Central memory CD8-positive, alpha-beta T cell (primary cell): ENCODE results near the gene CCDC107.

Experiments used
- ATAC-seq: fragments of 150-1000 bp; cut with Tn5 transposase; replicated peaks from 2 replicates; pipeline ENCODE4 v1.10.0; 2022; ENCODE audit warnings: mild to moderate bottlenecking, moderate FRiP score, moderate number of reproducible peaks; ENCODE audit not compliant: poor library complexity, severe bottlenecking; ENCODE audit errors: extremely low read depth
- DNase-seq, 2 donors: peaks; one replicate each; pipeline ENCODE4 v3.0.0; 2021; ENCODE audit warnings: low spot score in 2 of 2
- H3K27ac Mint-ChIP-seq: one replicate; pipeline ENCODE4 v1.8.0; 2022; ENCODE audit warnings: low read depth, mild to moderate bottlenecking, moderate library complexity, mixed read lengths
- H3K27me3 Mint-ChIP-seq: one replicate; pipeline ENCODE4 v1.8.0; 2022; ENCODE audit warnings: mixed read lengths
- H3K36me3 Mint-ChIP-seq: one replicate; pipeline ENCODE4 v1.8.0; 2022; ENCODE audit warnings: mild to moderate bottlenecking, moderate library complexity, mixed read lengths; ENCODE audit not compliant: insufficient read depth
- H3K4me1 Mint-ChIP-seq: one replicate; pipeline ENCODE4 v1.8.0; 2022; ENCODE audit warnings: mixed read lengths
- H3K4me3 Mint-ChIP-seq: one replicate; pipeline ENCODE4 v1.8.0; 2022; ENCODE audit warnings: mild to moderate bottlenecking, moderate library complexity, mixed read lengths
- H3K9me3 Mint-ChIP-seq: one replicate; pipeline ENCODE4 v1.8.0; 2022; ENCODE audit warnings: mixed read lengths

The CCDC107 gene

DNA sequence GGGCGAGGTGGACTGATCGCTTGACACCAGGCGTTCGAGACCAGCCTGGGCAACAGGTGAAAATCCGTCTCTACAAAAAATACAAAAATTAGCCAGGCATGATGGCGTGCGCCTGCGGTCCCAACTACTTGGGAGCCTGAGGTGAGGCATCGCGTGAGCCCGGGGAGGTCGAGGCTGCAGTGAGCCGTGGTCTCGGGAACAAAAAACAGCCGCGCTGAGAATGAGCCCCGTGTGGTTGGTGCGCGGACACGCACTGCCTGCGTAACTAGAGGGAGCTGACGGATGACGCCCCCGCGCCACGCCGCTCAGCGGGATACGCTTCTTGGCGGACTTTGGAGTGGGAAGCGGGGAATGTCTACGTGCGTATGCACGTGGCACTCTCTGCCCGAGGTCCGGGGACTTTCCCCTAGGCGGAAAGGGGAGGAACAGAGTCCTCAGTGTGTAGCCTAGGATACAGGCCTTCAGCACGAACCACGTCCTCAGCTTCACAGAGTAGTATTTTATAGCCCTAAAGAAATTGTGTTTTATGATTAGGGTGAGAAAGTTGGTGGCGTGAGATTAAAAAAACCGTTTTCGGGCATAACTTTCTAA lies 451 bp upstream of the CCDC107 start, which contains the start of gene RMRP:
TSS of gene RMRP (minus strand) at position 474 of the 591 bp plus-strand sequence.
- Mint-ChIP-seq H3K4me1 (peaks cover 59% of the 10 kb centered on the region), H3K27ac (peak within 1 kb of the TSS; percentile 100), H3K4me3 (peak within 1 kb of the TSS; percentile 91), H3K36me3 (peaks cover 44% of the 10 kb centered on the region), H3K9me3 (no peaks in the 10 kb centered on the region), H3K27me3 (no peaks in the 10 kb centered on the region)
- DNase-seq (peak; percentile 73 to 83), ATAC-seq (peak; percentile 87)

DNA sequence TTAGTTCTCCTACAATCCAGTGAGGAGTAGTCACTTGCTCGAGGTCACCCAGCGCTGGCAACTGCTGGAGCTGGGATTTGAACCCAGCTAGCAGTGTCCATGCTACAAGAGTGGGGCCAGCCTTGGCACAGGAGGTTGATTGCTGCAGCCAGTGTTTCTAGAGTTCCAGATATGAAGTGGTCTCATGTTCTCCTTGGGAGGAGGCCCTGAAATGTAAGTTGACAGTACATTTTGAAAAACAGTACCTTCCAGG lies 802 bp downstream of the CCDC107 start:
- Mint-ChIP-seq H3K27me3 (no peaks in the 10 kb centered on the region), H3K27ac (peak overlapping the region; percentile 100), H3K4me1 (peaks cover 68% of the 10 kb centered on the region), H3K4me3 (peak overlapping the region; percentile 91), H3K36me3 (peaks cover 44% of the 10 kb centered on the region), H3K9me3 (no peaks in the 10 kb centered on the region)
- DNase-seq (no peak), ATAC-seq (no peak)

DNA sequence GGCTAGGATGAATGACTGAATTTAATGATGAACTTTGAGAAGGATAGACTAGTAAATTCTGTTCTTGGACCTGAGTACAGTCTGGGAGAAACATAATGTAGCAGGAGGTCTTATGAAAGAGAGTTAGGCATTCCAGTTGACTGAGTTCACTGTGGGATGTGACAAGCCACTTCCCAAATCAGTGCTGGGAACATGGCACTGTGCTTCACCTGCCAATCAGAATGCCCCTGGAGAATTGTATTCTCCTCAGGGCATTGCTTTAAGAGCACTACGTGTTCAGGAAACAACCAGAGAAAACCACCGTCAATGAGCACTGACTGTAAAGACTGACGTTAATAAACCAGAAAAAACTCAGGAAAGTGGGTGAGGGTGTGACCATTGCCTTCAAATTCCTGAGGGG lies 1.2 kb downstream of the CCDC107 start:
- ATAC-seq (no peak), DNase-seq (no peak)
- Mint-ChIP-seq H3K36me3 (peaks cover 44% of the 10 kb centered on the region), H3K9me3 (no peaks in the 10 kb centered on the region), H3K4me1 (peaks cover 72% of the 10 kb centered on the region), H3K27me3 (no peaks in the 10 kb centered on the region), H3K4me3 (peak overlapping the region; percentile 91), H3K27ac (peak overlapping the region; percentile 100)

DNA sequence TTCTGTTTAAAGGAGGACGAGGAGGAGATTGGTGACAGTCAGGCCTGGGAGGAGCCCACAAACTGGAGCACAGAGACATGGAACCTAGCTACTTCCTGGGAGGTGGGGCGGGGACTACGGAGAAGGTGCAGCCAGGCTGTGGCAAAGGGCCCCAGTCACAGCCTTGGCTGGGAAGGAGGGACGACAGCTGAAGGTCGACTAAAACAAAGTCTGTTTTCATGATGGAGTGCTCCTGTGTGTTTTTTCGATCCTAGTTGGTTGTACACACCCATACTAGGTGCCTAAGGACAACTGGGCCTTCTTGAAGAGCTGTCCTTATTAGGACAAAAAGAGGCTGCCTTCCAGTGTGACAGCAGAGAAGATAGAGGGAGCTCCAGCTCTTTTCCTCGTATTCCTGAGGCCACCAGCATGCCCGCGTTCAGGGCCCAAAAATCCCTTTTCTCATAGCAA lies 2.9 kb downstream of the CCDC107 start:
- ATAC-seq (no peak), DNase-seq (no peak)
- Mint-ChIP-seq H3K27me3 (no peaks in the 10 kb centered on the region), H3K4me3 (peak overlapping the region; percentile 20), H3K27ac (peak overlapping the region; percentile 50), H3K9me3 (no peaks in the 10 kb centered on the region), H3K4me1 (peaks cover 85% of the 10 kb centered on the region), H3K36me3 (peaks cover 44% of the 10 kb centered on the region)

- DNase-seq (peak in 1 of 2 donors; percentile 29), ATAC-seq (peak; percentile 11)
- Mint-ChIP-seq H3K4me1 (peaks cover 83% of the 10 kb centered on the region), H3K4me3 (peak overlapping the region; percentile 57), H3K9me3 (no peaks in the 10 kb centered on the region), H3K27me3 (no peaks in the 10 kb centered on the region), H3K27ac (peak overlapping the region; percentile 50), H3K36me3 (peaks cover 40% of the 10 kb centered on the region)
Observed at GRCh38 chr9:35661756-35662350, 3.8 kb downstream of the CCDC107 start.

DNA sequence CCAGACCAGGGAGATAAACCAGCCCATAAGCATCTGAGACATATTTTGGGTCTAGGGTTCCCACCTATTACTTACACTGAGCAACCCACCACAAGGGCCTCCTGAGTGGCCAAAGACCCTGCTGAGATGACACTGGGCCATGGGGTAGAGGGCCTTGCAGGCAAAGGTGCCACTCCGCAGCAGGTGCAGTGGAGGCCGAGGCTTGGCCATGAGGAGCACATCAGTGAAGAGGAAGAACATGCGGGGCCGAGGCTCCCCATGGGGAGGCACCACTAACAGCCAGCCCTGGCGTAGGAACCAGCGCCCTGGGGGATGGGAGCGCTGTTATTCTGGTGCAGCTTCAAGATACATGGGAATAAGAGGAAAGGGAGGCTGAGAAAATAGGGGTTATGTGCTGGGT lies 4.3 kb downstream of the CCDC107 start:
- no peak for ATAC-seq
- H3K36me3 Mint-ChIP-seq = peaks cover 34% of the 10 kb centered on the region
- H3K4me3 Mint-ChIP-seq = no peak overlapping the region
- no peaks in the 10 kb centered on the region for H3K27me3 Mint-ChIP-seq
- H3K9me3 Mint-ChIP-seq = no peaks in the 10 kb centered on the region
- DNase-seq = no peak
- peak overlapping the region; percentile 50 for H3K27ac Mint-ChIP-seq
- H3K4me1 Mint-ChIP-seq = peaks cover 77% of the 10 kb centered on the region

- Mint-ChIP-seq H3K4me1 (peaks cover 58% of the 10 kb centered on the region), H3K36me3 (peaks cover 12% of the 10 kb centered on the region), H3K9me3 (no peaks in the 10 kb centered on the region), H3K4me3 (peak within 1 kb of the TSS; percentile 82), H3K27ac (peak within 1 kb of the TSS; percentile 52), H3K27me3 (no peaks in the 10 kb centered on the region)
- DNase-seq = peak in 1 of 2 donors; percentile 37
- peak; percentile 59 for ATAC-seq
Observed at GRCh38 chr9:35664531-35665470, 6.7 kb downstream of the CCDC107 start, which contains the start of gene ARHGEF39. Gene ARHGEF39, minus strand, starts transcription at chr9:35665195. Its CDS starts 26 bp downstream, at chr9:35665169.

DNA sequence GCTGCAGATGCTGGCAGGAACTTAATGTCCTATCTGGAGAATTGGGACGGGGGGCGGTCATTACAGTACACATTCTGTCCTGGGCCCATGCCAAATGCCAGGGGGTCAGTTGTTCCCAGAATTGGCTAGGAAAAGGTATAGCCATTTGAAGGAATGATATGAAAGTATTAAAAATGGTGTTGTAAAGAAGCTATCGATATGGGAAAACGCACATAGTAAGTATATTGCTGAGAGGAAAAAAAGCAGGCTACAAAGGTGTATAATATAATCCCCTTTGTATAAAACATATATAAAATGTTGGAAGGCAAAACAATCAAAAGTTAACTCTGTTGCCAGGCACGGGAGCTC lies 7.4 kb downstream of the CCDC107 start:
- ATAC-seq (no peak), DNase-seq (no peak)
- Mint-ChIP-seq H3K27me3 (no peaks in the 10 kb centered on the region), H3K36me3 (peaks cover 9% of the 10 kb centered on the region), H3K4me3 (peak overlapping the region; percentile 82), H3K4me1 (peaks cover 53% of the 10 kb centered on the region), H3K9me3 (no peaks in the 10 kb centered on the region), H3K27ac (no peak overlapping the region)

DNA sequence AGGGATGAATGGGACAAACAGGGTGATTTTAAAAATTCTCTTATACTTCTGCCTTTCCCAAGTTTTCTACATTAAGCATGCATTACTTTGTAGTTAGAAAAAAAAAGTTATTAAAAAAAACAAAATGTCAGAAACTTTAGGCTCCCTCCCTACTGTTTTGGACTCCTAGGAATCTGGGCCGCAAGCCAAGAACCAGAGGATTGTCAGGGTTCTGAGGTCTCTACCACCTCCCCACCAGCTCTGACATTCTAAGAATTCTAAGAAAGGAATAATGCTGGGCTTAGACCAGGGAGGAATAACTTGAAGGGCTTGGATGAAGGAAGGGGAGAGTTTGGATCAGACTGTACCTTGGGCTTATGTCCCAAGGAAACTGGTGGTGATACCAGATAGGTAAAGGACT lies 8.0 kb downstream of the CCDC107 start:
- DNase-seq (no peak), ATAC-seq (no peak)
- peaks cover 48% of the 10 kb centered on the region for H3K4me1 Mint-ChIP-seq
- peak overlapping the region; percentile 82 for H3K4me3 Mint-ChIP-seq
- H3K36me3 Mint-ChIP-seq = peaks cover 6% of the 10 kb centered on the region
- no peaks in the 10 kb centered on the region for H3K9me3 Mint-ChIP-seq
- H3K27me3 Mint-ChIP-seq = no peaks in the 10 kb centered on the region
- H3K27ac Mint-ChIP-seq = no peak overlapping the region

DNA sequence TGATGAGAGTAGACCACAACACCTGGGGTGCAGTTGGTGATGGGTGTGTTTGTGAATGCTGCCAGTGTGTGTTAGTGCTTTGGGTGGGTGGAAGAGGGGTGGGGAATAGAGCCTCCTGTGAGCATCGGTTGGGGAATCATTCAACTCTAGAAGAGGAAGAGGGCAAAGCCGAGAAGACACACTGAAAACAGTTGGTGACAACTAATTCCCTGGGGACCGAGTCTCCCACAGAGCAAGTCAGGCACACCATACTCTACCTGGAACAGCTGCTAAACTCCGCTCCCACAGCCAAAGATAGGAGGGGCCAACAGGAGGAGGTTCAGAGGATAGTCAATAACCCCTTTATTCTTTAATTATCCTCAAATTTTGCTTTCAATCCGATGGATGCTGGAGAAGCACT lies 8.5 kb downstream of the CCDC107 start:
- Mint-ChIP-seq H3K36me3 (peaks cover 3% of the 10 kb centered on the region), H3K27ac (no peak overlapping the region), H3K4me3 (peak overlapping the region; percentile 5), H3K4me1 (peaks cover 48% of the 10 kb centered on the region), H3K9me3 (no peaks in the 10 kb centered on the region), H3K27me3 (no peaks in the 10 kb centered on the region)
- ATAC-seq (no peak), DNase-seq (no peak)

- Mint-ChIP-seq H3K4me1 (peaks cover 34% of the 10 kb centered on the region), H3K4me3 (no peak overlapping the region), H3K27ac (no peak overlapping the region), H3K27me3 (no peaks in the 10 kb centered on the region), H3K36me3 (no peaks in the 10 kb centered on the region), H3K9me3 (no peaks in the 10 kb centered on the region)
- ATAC-seq (no peak), DNase-seq (no peak)
Observed at GRCh38 chr9:35667939-35668338, 9.8 kb downstream of the CCDC107 start.

- Mint-ChIP-seq H3K36me3 (no peaks in the 10 kb centered on the region), H3K27me3 (peaks cover 6% of the 10 kb centered on the region), H3K4me1 (peaks cover 21% of the 10 kb centered on the region), H3K9me3 (no peaks in the 10 kb centered on the region), H3K4me3 (no peak overlapping the region), H3K27ac (no peak overlapping the region)
- no peak for DNase-seq
- ATAC-seq = no peak
Observed at GRCh38 chr9:35669331-35670145, 11.4 kb downstream of the CCDC107 start.
